H1 (cell line): ENCODE results near the gene GUCY1A1. TPM values are rescaled to one million over a fixed set of nuclear protein-coding genes. Genes with fewer than 3 reads are reported as not detected.

Experiments used
- ASH2L ChIP-seq: fragments of 200-600, 300-600 bp; sonication (generic); IDR thresholded peaks from one replicate; pipeline ENCODE4 v1.7.1; 2017; ENCODE audit warnings: low read length
- MAFK ChIP-seq: IDR thresholded peaks from 2 replicates; pipeline ENCODE4 v1.6.1; 2012; ENCODE audit warnings: low read depth, mild to moderate bottlenecking, improper control_type of control experiment, low read length
- MAX ChIP-seq: IDR thresholded peaks from 2 replicates; pipeline ENCODE4 v1.6.1; 2012; ENCODE audit warnings: inconsistent platforms
- POLR2AphosphoS5 ChIP-seq: IDR thresholded peaks from 2 replicates; pipeline ENCODE4 v1.6.1; 2011; ENCODE audit warnings: low read depth, low read length
- polyA plus RNA-seq, 7 experiments: library from polyadenylated mRNA; depleted of rRNA in 3 of 7; stranded (reverse) in 5 of 7; unstranded in 2 of 7; fragments of >200 nt in 5 of 7; fragments of 200-250 nt in 2 of 7; gene quantifications; 1 replicate in 5 of 7; 2 replicates in 1 of 7; 4 replicates in 1 of 7; pipeline versions ENCODE4 v1.2.1 to v1.2.3, GENCODE V29; 2011 to 2013; ENCODE audit warnings: missing spikeins in 2 of 7, mixed read lengths in 2 of 7
- total RNA-seq: library from RNA; stranded (reverse); fragmentation: NEBNext Ultra II Directional; extraction: Animal tissue kit (Norgen Biotek cat#: 25700); gene quantifications from 2 replicates; pipeline ENCODE4 v1.2.1, GENCODE V29; 2021

GUCY1A1 gene
- total and polyA plus RNA-seq, 2 of the 8 experiments (the other 6 are each of a cell fraction or from before 2014, with no cell fraction given): not detected

GRCh38 chr4:155666344-155667221 is at the start of gene GUCY1A1 (continued):
- TF ChIP-seq ASH2L: peak; percentile 40
- peak; percentile 30; the same call in 1 of the 2 replicates for TF ChIP-seq MAX
- TF ChIP-seq MAFK: no peak
- peak; percentile 87 for TF ChIP-seq POLR2AphosphoS5
